GM21619 (cell line): Measurements from ENCODE around the gene CDC20B.
"Not testable (repeated sequence)": the region's sequence is repeated elsewhere in the genome, so short reads cannot be mapped to it uniquely, and the experiment has no call there.

Experiments
- ATAC-seq: cut with Tn5 transposase; IDR thresholded peaks from one replicate; pipeline ENCODE4 v1.9.1; 2021; ENCODE audit not compliant: unreplicated experiment

Gene CDC20B

DNA sequence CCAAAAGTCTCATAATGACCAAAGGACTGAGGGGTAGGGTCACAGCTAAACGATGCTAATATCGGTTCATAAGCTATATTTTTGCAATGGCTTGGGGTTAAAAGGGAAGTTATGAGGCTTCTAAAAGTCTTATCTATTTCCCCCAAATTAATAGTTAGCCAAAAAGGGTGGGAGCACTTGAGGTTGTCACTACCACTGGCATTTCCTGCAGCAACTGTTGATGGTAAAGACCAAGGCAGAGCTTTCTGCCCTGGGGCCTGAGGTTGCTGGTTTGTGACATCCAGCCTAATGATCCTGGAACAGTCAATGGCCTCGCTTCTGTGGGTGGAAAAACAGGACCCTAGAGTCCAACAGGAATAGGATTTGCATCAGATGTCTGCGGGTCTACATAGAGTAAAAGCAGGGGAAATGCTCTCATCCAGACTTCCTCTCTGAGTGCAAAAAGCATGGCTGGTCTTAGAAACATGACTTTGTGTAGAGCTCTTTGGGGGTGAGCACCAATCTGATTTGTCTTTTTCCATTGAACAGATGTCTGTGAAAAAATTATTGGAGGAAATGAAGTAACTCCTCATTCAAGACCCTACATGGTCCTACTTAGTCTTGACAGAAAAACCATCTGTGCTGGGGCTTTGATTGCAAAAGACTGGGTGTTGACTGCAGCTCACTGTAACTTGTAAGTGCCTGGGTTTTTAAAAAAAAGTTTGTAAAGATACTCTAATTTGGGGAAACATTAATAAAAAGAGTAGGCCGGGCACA is 67.9 kb downstream of the CDC20B start:
- no peak for ATAC-seq

DNA sequence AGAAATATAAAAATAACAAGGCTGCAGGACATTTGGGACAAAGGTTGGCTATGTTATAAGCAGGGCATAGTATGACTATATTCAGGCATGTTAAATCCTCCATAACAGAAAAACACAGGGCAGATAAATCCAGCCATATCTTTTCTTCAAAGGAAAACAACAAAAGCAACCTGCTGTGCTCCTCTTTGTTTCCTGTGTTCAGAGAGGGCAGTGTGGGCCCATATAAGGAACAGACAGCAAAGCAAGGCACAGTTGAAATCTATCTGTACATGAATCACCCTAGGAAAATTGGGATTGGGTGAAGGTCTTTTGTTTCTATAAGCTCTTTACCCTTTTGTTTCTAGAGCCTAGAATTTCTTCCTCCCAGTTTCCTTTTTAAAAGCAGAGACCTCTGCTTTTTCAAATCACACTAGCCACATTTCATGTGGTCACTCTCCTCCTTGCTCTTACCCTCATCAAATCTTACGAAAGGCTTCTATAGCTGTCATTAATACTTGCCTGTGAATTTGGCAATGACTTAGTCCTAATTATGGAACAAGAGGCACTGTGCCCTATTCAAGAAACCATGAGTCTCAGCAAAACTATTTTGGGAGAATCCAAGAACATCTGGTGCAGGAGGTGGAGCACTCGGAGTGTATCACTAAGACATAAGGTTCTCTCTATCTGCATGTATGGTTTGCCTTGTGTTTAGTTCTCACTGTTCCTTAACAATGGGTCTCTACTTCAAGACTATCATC is 68.8 kb downstream of the CDC20B start:
- ATAC-seq, result no peak

DNA sequence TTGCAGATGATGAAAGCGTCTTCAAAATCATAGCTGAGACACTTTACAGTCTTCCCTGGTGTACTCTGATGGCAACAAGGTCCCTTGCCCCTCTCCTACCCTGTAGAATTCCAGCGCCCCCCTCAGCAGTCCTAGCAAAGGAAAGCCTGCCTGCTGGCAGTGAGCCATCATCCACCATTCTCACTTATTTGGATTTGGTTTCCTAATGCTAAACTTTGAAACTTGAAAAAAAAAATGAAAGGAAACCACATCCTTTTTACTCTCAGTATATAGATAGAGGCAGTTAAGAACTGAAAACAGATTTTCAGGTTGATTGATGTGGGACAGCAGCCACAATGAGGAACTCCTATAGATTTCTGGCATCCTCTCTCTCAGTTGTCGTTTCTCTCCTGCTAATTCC is 70.6 kb downstream of the CDC20B start, which contains the start of gene GZMA:
Gene GZMA, plus strand, starts transcription at position 299 of the 400 bp plus-strand sequence. Its CDS starts 37 bp downstream, at position 336.
- ATAC-seq, result no peak

DNA sequence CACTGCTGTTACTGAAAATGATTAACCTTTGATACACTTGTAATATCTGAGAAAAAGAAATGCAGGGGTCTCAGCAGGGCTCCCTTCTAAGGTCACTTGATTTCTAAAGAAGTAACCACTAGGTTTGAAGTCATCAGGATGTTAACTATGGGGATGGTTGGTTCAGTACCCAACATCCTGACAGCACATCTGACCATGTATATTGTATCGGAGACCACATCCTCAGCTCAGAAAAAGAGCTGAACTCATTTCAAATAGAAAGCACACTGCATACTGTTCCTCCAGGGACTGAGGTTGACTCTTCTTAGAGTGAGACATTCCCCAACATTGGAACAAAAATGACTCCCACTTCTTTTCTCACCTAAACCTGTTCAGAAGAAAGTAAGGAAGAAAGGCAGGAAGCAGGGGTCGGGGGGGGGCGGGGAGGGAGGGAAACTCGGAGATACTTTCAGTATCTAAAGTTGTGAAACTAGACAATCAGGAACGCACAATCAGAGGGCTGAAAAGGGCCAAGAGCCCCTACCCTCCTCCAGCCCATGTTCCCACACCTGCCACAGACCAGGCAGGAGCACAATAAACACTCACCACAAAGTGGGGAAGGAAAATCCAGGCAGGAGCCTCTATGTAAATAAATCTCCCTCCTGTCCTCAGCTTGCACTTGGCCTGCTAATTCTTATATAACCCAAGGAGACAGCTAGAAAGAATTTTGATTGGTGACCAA is 71.3 kb downstream of the CDC20B start:
- ATAC-seq, result no peak

DNA sequence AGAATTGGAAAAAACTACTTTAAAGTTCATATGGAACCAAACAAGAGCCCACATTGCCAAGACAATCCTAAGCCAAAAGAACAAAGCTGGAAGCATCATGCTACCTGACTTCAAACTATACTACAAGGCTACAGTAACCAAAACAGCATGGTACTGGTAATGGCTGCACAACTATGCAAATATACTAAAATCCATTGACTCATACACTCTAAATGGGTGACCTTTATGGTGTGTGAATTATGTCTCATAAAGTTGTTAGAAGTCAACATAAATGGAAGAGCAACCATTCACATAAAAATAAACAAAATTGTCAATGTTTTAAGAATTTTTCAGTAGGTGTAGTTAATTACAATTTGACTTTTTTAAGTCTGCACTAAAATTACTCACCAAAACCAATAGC is 71.8 kb downstream of the CDC20B start:
- not testable (repeated sequence) for ATAC-seq

DNA sequence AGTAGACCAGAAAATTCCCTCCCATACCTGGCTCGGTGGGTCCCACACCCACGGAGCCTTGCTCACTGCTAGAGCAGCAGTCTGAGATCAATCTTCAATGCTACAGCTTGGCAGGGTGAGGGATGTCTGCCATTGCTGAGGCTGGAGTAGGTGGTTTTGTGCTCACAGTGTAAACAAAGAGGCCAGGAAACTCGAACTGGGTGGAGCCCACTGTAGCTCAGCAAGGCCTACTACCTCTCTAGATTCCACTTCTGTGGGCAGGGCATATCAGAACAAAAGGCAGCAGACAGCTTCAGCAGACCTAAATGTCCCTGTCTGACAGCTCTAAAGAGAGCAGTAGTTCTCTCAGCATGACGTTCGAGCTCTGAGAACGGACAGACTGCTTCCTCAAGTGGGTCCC is 76.1 kb downstream of the CDC20B start:
- no peak for ATAC-seq

DNA sequence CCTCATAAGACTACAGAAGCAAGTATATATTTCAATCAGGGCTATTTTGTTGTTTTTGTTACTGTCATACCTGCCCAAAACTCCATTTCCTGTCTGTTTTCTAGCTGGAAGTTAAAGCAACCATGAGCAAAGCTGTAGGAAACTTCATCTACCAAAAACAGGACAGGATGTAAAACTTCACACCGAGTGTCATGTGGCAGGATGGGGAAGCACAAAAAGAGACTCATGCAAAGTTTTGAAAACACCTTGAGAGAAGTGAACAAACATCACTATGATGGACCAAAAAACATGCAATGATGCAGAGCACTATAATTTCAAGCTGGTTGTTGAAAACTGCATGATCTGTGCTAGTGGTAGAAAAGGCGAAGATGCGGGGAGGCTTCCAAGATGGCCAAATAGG is 76.8 kb downstream of the CDC20B start:
- ATAC-seq, result no peak

DNA sequence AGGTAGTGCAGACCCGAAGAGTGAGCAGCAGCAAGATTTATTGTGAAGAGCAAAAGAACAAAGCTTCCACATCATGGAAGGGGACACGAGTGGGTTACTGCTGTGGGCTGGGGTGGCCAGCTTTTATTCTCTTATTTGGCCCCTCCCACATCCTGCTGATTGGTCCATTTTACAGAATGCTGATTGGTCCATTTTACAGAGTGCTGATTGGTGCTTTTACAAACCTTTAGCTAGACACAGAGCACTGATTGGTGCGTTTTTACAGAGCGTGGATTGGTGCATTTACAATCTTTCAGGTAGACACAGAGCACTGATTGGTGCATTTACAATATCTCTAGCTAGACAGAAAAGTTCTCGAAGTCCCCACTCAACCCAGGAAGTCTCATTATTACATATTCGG is 82.0 kb downstream of the CDC20B start:
- ATAC-seq, result not testable (repeated sequence)

DNA sequence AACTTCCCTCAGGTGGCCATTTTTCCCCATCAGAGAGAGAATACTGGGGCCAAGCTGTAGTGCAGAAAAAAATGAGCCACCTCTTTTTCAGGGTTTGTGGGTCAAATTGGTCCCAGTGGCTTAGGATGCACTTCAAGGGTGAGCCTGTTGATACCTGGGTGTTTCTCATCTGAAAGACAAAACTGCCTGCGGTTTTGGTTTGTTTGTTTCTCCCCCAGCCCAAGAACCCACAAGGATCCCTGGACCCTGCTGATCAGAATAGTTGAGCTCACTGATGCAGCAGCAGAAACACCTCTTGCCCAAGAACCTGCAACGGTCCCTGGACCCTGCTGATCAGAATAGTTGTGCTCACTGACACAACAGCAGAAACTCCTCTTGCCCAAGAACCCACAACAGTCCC is 83.7 kb downstream of the CDC20B start:
- not testable (repeated sequence) for ATAC-seq

DNA sequence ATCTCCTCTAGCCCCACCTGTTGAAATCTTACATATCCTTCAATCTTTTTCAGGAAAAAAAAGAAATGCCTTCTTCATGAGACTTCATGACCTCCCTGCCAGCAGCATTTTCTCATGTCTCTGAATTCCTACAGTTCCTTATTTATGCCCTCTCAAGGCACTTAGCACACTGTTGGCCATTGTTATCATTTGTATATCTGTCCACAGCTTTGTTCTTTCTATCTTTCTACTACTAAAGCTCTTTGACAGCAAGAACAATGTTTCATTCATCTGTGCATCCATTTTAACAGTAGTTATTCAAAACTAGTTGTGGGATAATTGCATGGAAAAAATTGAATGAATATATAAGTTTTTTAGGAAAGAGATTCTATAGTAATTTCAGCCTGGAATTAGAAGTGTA is 91.4 kb downstream of the CDC20B start:
- ATAC-seq, result no peak

DNA sequence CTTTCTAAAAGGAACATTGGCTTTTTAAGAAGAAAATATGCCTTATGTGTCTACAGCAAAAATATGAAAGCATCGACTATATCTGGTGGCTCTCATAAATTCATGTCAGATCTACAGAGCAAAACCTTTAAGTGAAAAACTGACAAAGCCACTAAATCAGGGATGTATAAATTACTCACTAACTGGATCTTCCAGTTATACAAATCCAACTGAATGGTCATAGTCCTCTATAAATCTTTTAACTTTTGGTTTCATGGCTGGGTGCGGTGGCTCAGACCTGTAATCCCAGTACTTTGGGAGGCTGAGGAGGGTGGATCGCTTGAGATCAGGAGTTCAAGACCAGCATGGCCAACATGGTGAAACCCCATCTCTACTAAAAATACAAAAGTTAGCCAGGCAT is 99.8 kb downstream of the CDC20B start:
- no peak for ATAC-seq

DNA sequence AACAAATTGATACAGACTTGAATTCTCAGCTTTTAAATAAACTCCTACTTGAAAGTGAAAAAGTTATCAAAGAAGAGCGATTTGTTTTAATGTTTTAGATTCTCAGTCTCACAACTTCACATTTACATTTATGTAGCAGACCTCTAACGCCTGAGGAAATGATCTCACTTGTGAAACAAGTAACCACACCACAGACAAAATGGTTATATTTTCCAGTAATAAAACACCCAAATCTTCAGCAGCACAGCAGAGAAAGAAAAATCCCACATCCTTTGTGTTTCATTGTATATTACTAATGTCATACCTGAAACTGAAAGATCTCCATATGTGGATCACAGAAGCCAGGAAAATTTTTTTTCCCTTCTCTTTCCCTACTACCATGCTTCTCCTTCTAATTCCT is 100.3 kb downstream of the CDC20B start:
- no peak for ATAC-seq

DNA sequence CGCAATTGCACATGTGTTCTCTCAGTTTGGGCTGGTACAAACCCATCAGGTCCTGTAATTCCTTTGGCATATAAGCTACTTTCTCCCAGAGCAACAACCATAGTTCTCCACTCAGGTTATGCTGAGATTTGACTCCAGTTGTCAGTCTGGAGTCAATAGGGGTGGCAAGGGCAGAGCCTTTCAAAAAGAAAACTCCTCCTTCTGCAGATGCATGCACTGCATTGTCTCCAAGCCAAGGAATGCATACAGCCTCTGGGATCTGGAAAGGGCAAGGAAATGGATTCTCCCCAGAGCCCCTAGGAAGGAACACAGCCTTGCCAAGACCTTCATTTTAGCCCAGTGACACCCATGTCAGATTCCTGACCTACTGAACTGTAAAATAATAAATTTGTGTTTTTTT is 101.6 kb downstream of the CDC20B start:
- ATAC-seq, result no peak

DNA sequence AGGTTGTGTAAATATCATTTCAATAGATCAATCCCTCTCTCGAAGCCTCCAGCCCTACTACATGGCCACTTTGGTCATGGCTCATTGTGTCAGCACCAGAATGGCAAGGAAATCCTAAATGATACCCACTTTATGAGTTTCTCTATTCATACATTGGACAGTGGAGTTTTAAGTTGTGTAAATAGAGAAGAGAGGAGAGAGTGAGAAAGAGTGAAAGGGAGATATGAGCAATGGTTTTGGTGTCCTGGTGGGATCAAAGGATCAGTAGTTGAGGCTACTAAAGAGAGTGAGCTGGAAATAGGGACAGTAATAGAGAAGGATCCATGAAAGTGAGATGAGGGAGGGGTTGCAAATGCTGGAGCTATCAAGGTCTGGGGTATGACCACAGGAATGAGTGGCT is 102.0 kb downstream of the CDC20B start:
- ATAC-seq, result no peak

DNA sequence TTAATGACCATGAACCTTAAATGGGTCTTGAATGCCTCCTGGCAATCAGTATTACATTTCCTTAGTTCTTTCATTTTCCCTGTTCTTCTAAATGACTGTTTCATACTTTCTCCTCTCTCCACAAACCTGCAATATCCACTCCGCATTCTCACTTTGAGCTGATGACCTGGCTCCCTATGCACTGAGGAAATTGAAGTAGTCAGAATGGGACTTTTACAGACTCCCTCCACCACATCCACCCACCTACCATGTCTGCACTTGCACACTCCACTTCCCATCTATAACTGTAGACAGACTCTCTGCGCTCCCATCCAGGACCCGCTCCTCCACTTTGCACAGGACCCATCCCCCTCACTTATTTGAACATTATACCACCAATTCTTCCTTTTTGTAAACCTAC is 106.7 kb downstream of the CDC20B start:
- ATAC-seq, result no peak

DNA sequence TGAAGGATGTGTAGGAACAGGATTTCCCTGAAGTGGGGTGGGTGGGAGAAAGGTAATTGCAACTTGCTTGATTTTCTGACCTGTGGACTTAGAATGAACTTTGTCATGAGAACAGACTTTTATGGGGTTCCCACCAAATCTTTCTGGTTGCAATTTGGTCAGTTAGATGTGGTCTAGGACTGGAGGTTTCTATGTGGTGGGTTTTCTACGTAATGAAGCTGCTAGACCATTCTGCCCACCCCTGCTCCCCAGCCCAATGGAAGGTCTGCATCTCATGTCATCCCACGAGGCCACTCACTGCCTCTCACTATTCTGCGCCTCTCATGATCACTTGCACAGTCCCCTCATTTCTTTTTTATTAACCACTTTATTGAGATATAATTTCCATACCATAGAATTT is 108.5 kb downstream of the CDC20B start:
- no peak for ATAC-seq

DNA sequence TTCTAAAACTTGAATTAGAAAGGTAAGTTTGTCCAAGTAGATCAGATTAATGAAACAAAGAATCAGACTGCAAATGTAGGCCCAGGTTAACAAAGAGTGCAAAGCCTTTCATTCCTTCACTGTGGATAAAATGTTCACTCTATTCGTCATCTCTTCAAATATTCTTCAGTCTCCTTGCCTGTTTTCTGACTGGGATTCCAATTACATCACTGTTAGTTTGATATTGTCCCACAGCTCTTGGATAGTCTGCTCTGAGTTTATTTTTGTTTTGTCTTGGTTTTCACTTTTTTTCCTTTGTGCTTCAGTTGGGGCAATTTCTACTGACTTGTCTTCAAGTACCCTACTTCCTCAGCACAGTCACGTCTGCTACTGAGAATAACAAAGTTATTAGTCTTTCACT is 109.1 kb downstream of the CDC20B start:
- ATAC-seq, result no peak

DNA sequence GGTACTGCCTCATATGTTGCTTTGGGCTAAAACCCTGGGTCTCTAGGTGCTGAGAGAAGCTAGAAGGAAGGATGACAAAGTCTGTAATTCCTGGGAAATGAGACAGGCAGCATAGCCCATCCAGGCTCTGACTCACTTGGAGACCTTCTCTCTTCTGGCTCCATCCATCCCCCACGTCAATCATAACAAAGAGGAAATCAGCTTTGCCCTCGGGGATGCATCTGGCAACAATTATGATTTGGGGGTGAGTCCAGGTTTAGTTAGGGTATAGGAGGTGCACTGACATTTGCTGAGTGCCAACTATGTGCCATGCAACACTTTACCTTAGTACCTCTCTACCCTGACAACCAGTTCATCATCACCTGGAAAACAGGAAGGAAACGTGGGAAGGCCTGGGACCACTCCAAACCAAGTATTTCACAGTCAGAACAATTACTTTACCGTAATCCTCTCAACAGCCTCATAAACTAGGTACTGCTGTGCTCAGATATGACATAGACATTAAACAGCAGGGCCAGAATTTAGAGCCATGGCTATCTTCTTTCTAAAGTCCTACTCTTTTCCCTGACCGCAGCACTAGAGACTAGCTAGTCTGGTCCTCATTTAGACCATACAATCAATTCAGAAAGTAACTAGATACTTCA is 109.6 kb downstream of the CDC20B start:
- no peak for ATAC-seq
